Right atrium auricular region (tissue), 2 donors: ENCODE data around the gene OR14A16. TPM values are rescaled to one million over a fixed set of nuclear protein-coding genes. Genes with fewer than 3 reads are reported as not detected.

Source experiments
- DNase-seq: peaks from one replicate; pipeline ENCODE4 v3.0.0-alpha.2; 2019; ENCODE audit warnings: low spot score
- H3K27ac ChIP-seq, 2 donors: fragments of 200-600 bp; sonication (generic); 1 replicate in 1 of 2; 2 replicates in 1 of 2; pipeline ENCODE4 v1.5.1; 2016 to 2019
- H3K27me3 ChIP-seq, 2 donors: fragments of 200-600 bp; sonication (generic); one replicate each; pipeline versions ENCODE4 v1.5.1 to v1.6.0; 2017 to 2019
- H3K36me3 ChIP-seq: fragments of 200-600 bp; sonication (generic); one replicate; pipeline ENCODE4 v1.5.1; 2016
- H3K4me1 ChIP-seq, 2 donors: fragments of 200-600 bp; sonication (generic); one replicate each; pipeline versions ENCODE4 v1.5.1 to v1.6.0; 2017 to 2019
- H3K4me3 ChIP-seq, 2 donors: fragments of 200-600 bp; sonication (generic); 1 replicate in 1 of 2; 2 replicates in 1 of 2; pipeline ENCODE4 v1.5.1; 2017 to 2019; ENCODE audit warnings: mild to moderate bottlenecking in 1 of 2, moderate library complexity in 1 of 2
- H3K9me3 ChIP-seq, 2 donors: fragments of 200-600 bp; sonication (generic); one replicate each; pipeline ENCODE4 v1.5.1; 2019
- total RNA-seq, 2 donors: library from RNA; depleted of rRNA; stranded (reverse); fragments of >200 nt; gene quantifications; one replicate each; pipeline ENCODE4 v1.1.0, GENCODE V29; 2016
- TF ChIP-seq, protein P1 (sequence below), 2 donors: fragments of 200-600 bp; sonication (generic); IDR thresholded peaks; one replicate each; pipeline ENCODE4 v1.5.1; 2019; ENCODE audit warnings: antibody characterized with exemption in 2 of 2

OR14A16 gene
- total RNA-seq, 2 donors from 2014 or later = not detected

DNA sequence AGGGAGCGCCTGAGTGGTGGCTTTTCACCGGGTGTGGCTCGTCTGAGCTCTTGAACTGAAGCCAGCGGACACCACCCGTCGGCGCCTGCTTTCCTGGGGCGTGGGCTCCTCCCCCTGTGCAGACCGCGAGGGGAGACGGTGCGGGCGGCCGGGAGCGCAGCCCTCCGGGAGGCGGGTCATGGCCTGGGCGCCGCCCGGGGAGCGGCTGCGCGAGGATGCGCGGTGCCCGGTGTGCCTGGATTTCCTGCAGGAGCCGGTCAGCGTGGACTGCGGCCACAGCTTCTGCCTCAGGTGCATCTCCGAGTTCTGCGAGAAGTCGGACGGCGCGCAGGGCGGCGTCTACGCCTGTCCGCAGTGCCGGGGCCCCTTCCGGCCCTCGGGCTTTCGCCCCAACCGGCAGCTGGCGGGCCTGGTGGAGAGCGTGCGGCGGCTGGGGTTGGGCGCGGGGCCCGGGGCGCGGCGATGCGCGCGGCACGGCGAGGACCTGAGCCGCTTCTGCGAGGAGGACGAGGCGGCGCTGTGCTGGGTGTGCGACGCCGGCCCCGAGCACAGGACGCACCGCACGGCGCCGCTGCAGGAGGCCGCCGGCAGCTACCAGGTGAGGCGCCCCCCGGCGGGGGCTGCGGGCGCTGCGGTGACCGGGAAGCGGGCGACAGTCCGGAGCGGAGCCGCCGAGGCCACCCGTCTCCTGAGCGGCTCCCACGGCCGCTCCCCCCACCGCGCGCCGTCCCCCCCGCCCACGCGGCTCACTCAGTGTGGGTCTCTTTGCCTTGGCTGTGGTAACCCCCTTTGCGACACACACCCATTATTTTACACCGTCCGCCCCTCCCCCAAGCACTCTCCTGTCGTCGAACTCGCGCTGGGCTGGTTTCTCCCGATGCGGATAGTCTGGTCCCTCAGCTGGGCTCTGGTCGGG is 33.4 kb upstream of the OR14A16 start, which contains the start of gene TRIM58:
TRIM58 (plus strand) TSS at position 119 of the 916 bp plus-strand sequence; CDS start at position 179, 60 bp downstream.
- peak; percentile 73 for DNase-seq
- Histone ChIP-seq H3K27ac (peak within 1 kb of the TSS in 1 of 2 donors; percentile 69), H3K36me3 (no peaks in the 10 kb centered on the region), H3K4me3 (peak within 1 kb of the TSS; percentile 42 to 59), H3K9me3 (no peaks in the 10 kb centered on the region), H3K27me3 (peaks cover 0 to 9% of the 10 kb centered on the region in 2 donors), H3K4me1 (no peaks in the 10 kb centered on the region)
- TF ChIP-seq, protein P1, sequence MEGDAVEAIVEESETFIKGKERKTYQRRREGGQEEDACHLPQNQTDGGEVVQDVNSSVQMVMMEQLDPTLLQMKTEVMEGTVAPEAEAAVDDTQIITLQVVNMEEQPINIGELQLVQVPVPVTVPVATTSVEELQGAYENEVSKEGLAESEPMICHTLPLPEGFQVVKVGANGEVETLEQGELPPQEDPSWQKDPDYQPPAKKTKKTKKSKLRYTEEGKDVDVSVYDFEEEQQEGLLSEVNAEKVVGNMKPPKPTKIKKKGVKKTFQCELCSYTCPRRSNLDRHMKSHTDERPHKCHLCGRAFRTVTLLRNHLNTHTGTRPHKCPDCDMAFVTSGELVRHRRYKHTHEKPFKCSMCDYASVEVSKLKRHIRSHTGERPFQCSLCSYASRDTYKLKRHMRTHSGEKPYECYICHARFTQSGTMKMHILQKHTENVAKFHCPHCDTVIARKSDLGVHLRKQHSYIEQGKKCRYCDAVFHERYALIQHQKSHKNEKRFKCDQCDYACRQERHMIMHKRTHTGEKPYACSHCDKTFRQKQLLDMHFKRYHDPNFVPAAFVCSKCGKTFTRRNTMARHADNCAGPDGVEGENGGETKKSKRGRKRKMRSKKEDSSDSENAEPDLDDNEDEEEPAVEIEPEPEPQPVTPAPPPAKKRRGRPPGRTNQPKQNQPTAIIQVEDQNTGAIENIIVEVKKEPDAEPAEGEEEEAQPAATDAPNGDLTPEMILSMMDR (IDR thresholded peaks at IDR 0.05) = no peak

DNA sequence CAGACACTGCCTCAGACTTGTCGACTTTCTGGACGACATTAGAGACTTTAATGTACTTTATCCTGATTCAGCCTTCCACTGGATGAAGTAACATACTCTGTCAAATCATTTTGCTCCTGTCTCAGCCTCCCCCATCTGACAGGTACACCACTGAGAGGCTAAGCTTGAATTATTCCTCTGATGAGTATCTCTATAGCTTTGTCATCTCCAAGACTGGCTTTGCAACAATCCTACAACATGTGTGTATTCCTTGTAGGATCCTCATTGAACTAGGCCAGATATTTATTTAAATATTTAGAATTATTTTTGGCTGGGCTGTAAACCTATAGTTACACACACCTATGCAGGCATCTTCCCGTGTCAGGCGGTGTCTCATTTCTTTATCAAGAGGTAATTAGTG is 32.0 kb upstream of the OR14A16 start:
- DNase-seq = no peak
- TF ChIP-seq, protein P1 (IDR thresholded peaks at IDR 0.05) = no peak
- peaks cover 0 to 9% of the 10 kb centered on the region in 2 donors for H3K27me3 ChIP-seq
- no peaks in the 10 kb centered on the region for H3K9me3 ChIP-seq
- H3K4me3 ChIP-seq = no peak overlapping the region
- no peaks in the 10 kb centered on the region for H3K36me3 ChIP-seq
- H3K4me1 ChIP-seq = no peaks in the 10 kb centered on the region
- no peak overlapping the region for H3K27ac ChIP-seq

DNA sequence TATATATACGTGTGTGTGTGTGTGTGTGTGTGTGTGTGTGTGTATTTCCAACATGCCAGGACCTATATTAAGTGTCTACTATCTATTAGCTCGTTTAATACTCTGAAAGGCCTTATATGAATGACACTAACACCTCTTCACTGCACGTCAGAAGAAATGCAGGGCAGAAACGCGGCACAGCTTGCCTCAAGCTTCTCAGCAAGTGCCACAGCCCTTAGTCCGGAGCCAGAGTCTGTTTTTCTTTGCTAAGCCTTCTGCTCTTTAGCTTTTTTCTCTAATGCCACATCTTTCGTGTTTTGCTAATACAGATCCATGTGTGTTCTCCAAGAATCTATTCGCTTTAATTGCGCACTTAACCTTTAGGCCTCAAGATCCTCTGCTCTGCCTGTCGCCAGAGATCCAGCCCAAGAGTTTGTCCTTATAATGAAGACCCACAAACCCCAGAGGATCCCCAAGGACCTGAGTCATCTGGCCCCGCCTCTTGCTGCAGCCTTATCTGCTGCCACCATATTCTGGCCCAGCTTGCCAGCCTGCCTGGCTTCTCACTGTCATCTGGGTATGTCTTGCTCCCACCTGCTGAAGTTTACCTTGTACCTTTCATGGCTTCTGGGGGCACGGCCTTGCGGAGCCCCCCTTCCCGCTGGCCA is 31.1 kb upstream of the OR14A16 start:
- Histone ChIP-seq H3K27ac (no peak overlapping the region), H3K27me3 (peaks cover 0 to 9% of the 10 kb centered on the region in 2 donors), H3K4me1 (no peaks in the 10 kb centered on the region), H3K4me3 (no peak overlapping the region), H3K9me3 (no peaks in the 10 kb centered on the region), H3K36me3 (no peaks in the 10 kb centered on the region)
- DNase-seq = no peak
- TF ChIP-seq, protein P1 (IDR thresholded peaks at IDR 0.05) = no peak

DNA sequence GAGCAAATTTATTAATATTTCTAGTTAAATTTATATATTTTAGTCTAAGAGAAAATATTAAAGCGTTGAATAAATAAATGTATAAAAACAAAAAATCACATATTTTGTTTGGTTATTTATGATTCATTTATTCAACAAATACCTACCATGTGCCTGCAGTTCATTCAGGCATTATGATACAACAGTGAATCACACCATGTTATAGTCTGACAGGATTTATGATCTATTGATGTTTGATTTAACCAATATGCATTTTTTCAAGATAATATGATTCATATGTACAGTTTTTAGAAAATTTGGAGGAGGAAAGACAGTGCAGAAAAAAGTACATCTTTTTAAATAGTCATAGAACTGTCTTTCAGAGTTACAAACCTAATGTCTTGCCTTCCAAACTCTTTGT is 25.7 kb upstream of the OR14A16 start:
- TF ChIP-seq, protein P1 (IDR thresholded peaks at IDR 0.05) = no peak
- H3K9me3 ChIP-seq = no peaks in the 10 kb centered on the region

DNA sequence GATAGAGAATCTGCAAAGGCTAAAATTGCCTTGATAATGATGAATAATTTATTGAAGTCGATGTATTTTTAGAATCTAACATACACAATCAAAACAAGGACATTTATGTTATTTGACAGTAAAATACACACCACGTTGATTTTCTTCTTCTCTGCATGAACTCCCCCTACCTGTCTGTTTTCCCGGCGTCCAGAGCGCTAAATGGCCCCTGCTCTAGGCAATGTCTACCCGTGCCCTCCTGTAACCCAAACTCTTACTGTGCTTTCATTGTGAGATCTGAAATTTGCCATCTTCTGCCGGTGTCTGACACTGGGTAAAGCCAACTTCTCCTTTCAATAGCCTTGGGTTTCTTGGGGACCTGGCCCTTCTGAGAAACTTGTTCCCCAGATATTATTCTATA is 24.4 kb upstream of the OR14A16 start:
- TF ChIP-seq, protein P1 (IDR thresholded peaks at IDR 0.05) = no peak
- Histone ChIP-seq H3K4me3 (no peak overlapping the region), H3K4me1 (no peaks in the 10 kb centered on the region), H3K9me3 (no peaks in the 10 kb centered on the region), H3K27ac (no peak overlapping the region), H3K36me3 (no peaks in the 10 kb centered on the region), H3K27me3 (no peaks in the 10 kb centered on the region)
- DNase-seq = no peak

More for the DNA sequence above, 25.7 kb upstream of the OR14A16 start:
- Histone ChIP-seq H3K4me1 (no peaks in the 10 kb centered on the region), H3K27ac (no peak overlapping the region), H3K27me3 (no peaks in the 10 kb centered on the region), H3K36me3 (no peaks in the 10 kb centered on the region), H3K4me3 (no peak overlapping the region)
- no peak for DNase-seq
